PC-9 (cell line): ENCODE measurements around the gene CMTR1.

Experiments
- CTCF ChIP-seq: fragments of 200-600 bp; sonication (generic); conservative IDR thresholded peaks from 2 replicates; pipeline ENCODE4 v1.6.1; 2017; ENCODE audit warnings: mixed run types, antibody characterized with exemption, mild to moderate bottlenecking, moderate library complexity
- EZH2 ChIP-seq: fragments of 200-600 bp; sonication (generic); IDR thresholded peaks from 2 replicates; pipeline ENCODE4 v1.8.0; 2017; ENCODE audit warnings: antibody characterized with exemption, low read depth

GRCh38 chr6:37493661-37493995, 60.6 kb downstream of the CMTR1 start:
- no peak for TF ChIP-seq CTCF
- TF ChIP-seq EZH2 = no peak
